K562 (cell line): ENCODE data around the gene SLC24A1. TPM values are rescaled to one million over a fixed set of nuclear protein-coding genes. Genes with fewer than 3 reads are reported as not detected.

Experiments
- ATAC-seq: fragments of 200-7000 bp; cut with Tn5 transposase; 3 replicates; pipeline ENCODE4 v1.9.1; 2020; ENCODE audit warnings: moderate library complexity
- BruUV-seq: library from RNA; stranded (reverse); fragments of 400-500 nt; replicated peaks from 2 replicates; lab custom pipeline; 2021; lab: Mats Ljungman, UMichigan
- CTCF ChIA-PET: fragments of 300-600 bp; formaldehyde crosslinking; extraction: SDS; loops from one replicate; lab custom pipeline; 2021; ENCODE audit warnings: low intra/inter-chr PET ratio; lab: Yijun Ruan, JAX
- POLR2A ChIA-PET: fragments of 300-600, 350-650 bp; sonication (Branson Sonifier 250); formaldehyde crosslinking; extraction: SDS; loops from one replicate; lab custom pipeline; 2021; ENCODE audit warnings: antibody characterized with exemption, inconsistent platforms; lab: Yijun Ruan, JAX
- DNase-seq, 4 experiments: peaks; one replicate each; pipeline versions ENCODE4 v3.0.0 to v3.0.0-alpha.2; 2011 to 2018; ENCODE audit warnings: low spot score in 3 of 4, mixed read lengths in 3 of 4; ENCODE audit errors: extremely low read depth in 1 of 4
- FAIRE-seq: peaks from 2 replicates; lab custom pipeline; 2011; peaks lifted over from hg19 to GRCh38; lab: Jason Lieb, UNC
- H2AFZ ChIP-seq: 2 replicates; pipeline ENCODE4 v1.6.0; 2011; ENCODE audit warnings: low read depth, low read length, control low read depth, inconsistent platforms
- H3K27ac ChIP-seq: fragments of 200-600 bp; 3 replicates; pipeline ENCODE4 v1.8.0; 2011; ENCODE audit warnings: low read depth, mild to moderate bottlenecking, control low read depth, inconsistent platforms, low read length, moderate library complexity, mixed read lengths; ENCODE audit errors: extremely low read depth
- H3K27me3 ChIP-seq, 2 experiments: fragments of 300-600 bp in 1 of 2; 2 replicates in 1 of 2; 3 replicates in 1 of 2; pipeline versions ENCODE4 v1.6.0 to v1.8.0; 2011; ENCODE audit warnings: inconsistent platforms in 2 of 2, low read length in 2 of 2, mild to moderate bottlenecking in 1 of 2, mixed read lengths in 1 of 2, moderate library complexity in 1 of 2; ENCODE audit not compliant: control insufficient read depth in 2 of 2, insufficient read depth in 2 of 2
- H3K36me3 ChIP-seq: fragments of 300-600 bp; 3 replicates; pipeline ENCODE4 v1.8.0; 2011; ENCODE audit warnings: mild to moderate bottlenecking, low read length, inconsistent platforms; ENCODE audit not compliant: control insufficient read depth, insufficient read depth
- H3K4me1 ChIP-seq, 2 experiments: fragments of 200-600 bp in 1 of 2; replicated peaks in 1 of 2; 2 replicates in 1 of 2; 3 replicates in 1 of 2; pipeline versions ENCODE4 v1.5.1 to v1.8.0; 2011; ENCODE audit warnings: inconsistent platforms in 2 of 2, low read length in 2 of 2, mild to moderate bottlenecking in 1 of 2, mixed read lengths in 1 of 2, moderate library complexity in 1 of 2; ENCODE audit not compliant: control insufficient read depth in 2 of 2, insufficient read depth in 2 of 2
- H3K4me2 ChIP-seq: 2 replicates; pipeline ENCODE4 v1.6.1; 2011; ENCODE audit warnings: low read length, control low read depth, inconsistent platforms, mixed read lengths; ENCODE audit not compliant: insufficient read depth
- H3K4me3 ChIP-seq: fragments of 200-600 bp; sonication (generic), shearing (Covaris generic); 2 replicates; pipeline ENCODE4 v1.5.1; 2016; ENCODE audit warnings: control low read depth, inconsistent platforms
- H3K79me2 ChIP-seq: fragments of 200-600 bp; 3 replicates; pipeline ENCODE4 v1.8.0; 2011; ENCODE audit warnings: low read length, inconsistent platforms; ENCODE audit not compliant: control insufficient read depth, insufficient read depth
- H3K9ac ChIP-seq, 2 experiments: 2 replicates each; pipeline versions ENCODE4 v1.6.0 to v1.6.1; 2011; ENCODE audit warnings: low read depth in 2 of 2, low read length in 2 of 2, control low read depth in 1 of 2, inconsistent platforms in 1 of 2, mild to moderate bottlenecking in 1 of 2, mixed read lengths in 1 of 2; ENCODE audit not compliant: insufficient read depth in 1 of 2
- H3K9me1 ChIP-seq: one replicate; pipeline ENCODE4 v1.6.0; 2011; ENCODE audit warnings: inconsistent platforms, mild to moderate bottlenecking, low read length, moderate library complexity; ENCODE audit not compliant: control insufficient read depth, insufficient read depth
- H3K9me3 ChIP-seq: replicated peaks from 2 replicates; pipeline ENCODE4 v1.5.1; 2011; ENCODE audit warnings: low read depth, low read length, inconsistent platforms; ENCODE audit not compliant: control insufficient read depth, insufficient read depth
- H4K20me1 ChIP-seq: replicated peaks from 2 replicates; pipeline ENCODE4 v1.6.1; 2011; ENCODE audit warnings: low read length, inconsistent platforms, mixed read lengths; ENCODE audit not compliant: control insufficient read depth, insufficient read depth
- BCL6 ChIP-seq: fragments of 250-450 bp; sonication (Bioruptor Pico); IDR thresholded peaks from 2 replicates; pipeline ENCODE4 v1.4.0; 2020
- ELF4 ChIP-seq: fragments of 450-650 bp; formaldehyde crosslinking; IDR thresholded peaks from 2 replicates; pipeline ENCODE4 v1.4.0; 2022; ENCODE audit warnings: missing genetic modification characterization
- HOXB6 ChIP-seq: fragments of 250-450 bp; sonication (Bioruptor Pico); IDR thresholded peaks from 2 replicates; pipeline ENCODE4 v1.5.1; 2022; ENCODE audit warnings: mild to moderate bottlenecking, borderline replicate concordance
- KDM4B ChIP-seq, 2 experiments: fragments of 450-650 bp in 1 of 2; sonication (generic) in 1 of 2; IDR thresholded peaks; 2 replicates each; pipeline ENCODE4 v1.6.1; 2016 to 2017; ENCODE audit warnings: borderline replicate concordance in 2 of 2, antibody characterized with exemption in 1 of 2, low read depth in 1 of 2, mild to moderate bottlenecking in 1 of 2
- MCM5 ChIP-seq: fragments of 450-650 bp; IDR thresholded peaks from 2 replicates; pipeline ENCODE4 v1.6.1; 2016; ENCODE audit warnings: low read depth
- MYBL2 ChIP-seq, 2 experiments: fragments of 450-650 bp in 1 of 2; sonication (generic) in 1 of 2; formaldehyde crosslinking in 1 of 2; IDR thresholded peaks; 2 replicates each; pipeline versions ENCODE4 v1.6.1 to v1.8.1; 2017 to 2022; ENCODE audit warnings: borderline replicate concordance in 1 of 2, inconsistent platforms in 1 of 2, low read depth in 1 of 2, mild to moderate bottlenecking in 1 of 2, missing genetic modification reagents in 1 of 2, moderate library complexity in 1 of 2
- NR3C1 ChIP-seq: sonication (generic); formaldehyde crosslinking; IDR thresholded peaks from 2 replicates; pipeline ENCODE4 v1.8.1; 2022; ENCODE audit warnings: missing genetic modification reagents
- TOE1 ChIP-seq, 2 experiments: fragments of 450-650 bp in 1 of 2; sonication (generic) in 1 of 2; formaldehyde crosslinking in 1 of 2; IDR thresholded peaks; 2 replicates each; pipeline versions ENCODE4 v1.7.1 to v1.8.0; 2016 to 2022; ENCODE audit warnings: borderline replicate concordance in 2 of 2, mild to moderate bottlenecking in 2 of 2, antibody characterized with exemption in 1 of 2, inconsistent platforms in 1 of 2, low read depth in 1 of 2, missing genetic modification reagents in 1 of 2, moderate library complexity in 1 of 2
- ZFP1 ChIP-seq: fragments of 450-650 bp; formaldehyde crosslinking; IDR thresholded peaks from 2 replicates; pipeline ENCODE4 v1.4.0; 2020; ENCODE audit warnings: mild to moderate bottlenecking, mixed read lengths
- ZNF175 ChIP-seq: fragments of 200-800 bp; sonication (Bioruptor generic); IDR thresholded peaks from 2 replicates; pipeline ENCODE4 v1.6.1; 2016; ENCODE audit warnings: low read depth, mild to moderate bottlenecking, missing genetic modification characterization, missing compliant biosample characterization
- ZNF764 ChIP-seq: fragments of 250-450 bp; sonication (Bioruptor Pico); IDR thresholded peaks from 2 replicates; pipeline ENCODE4 v1.4.0; 2020; ENCODE audit warnings: low read depth, mild to moderate bottlenecking, moderate library complexity
- WGBS: fragments of 100-300 bp; shearing (Covaris generic); methylation state at CpG from one replicate; pipeline ENCODE4 v1.1.6; 2016; ENCODE audit warnings: low coverage, mixed read lengths; ENCODE audit not compliant: insufficient coverage; ENCODE audit errors: missing lambda C conversion rate; 5-methylcytosine and 5-hydroxymethylcytosine counted together
- in situ Hi-C: fragments of 300-500 bp; cut with MboI; formaldehyde crosslinking; loops from 4 replicates; pipeline ENCODE4 v1.15.0; 2018; ENCODE audit warnings: inconsistent platforms, mixed read lengths
- intact Hi-C: fragments of 100-400 bp; cut with micrococcal nuclease; formaldehyde crosslinking; loops from 2 replicates; pipeline ENCODE4 v1.14.2; 2022
- polyA plus RNA-seq, 8 experiments: library from polyadenylated mRNA; depleted of rRNA in 4 of 8; stranded (reverse) in 5 of 8; unstranded in 3 of 8; fragments of >200 nt; fragmentation: Nextera tagmentation in 2 of 8; fragmentation: Illumina TruSeq in 1 of 8; extraction: Ambion mirVana in 2 of 8; extraction: Trizol in 1 of 8; gene quantifications; 2 replicates each; pipeline versions ENCODE4 v1.2.1 to v1.2.3, GENCODE V29; 2011 to 2014; ENCODE audit warnings: inconsistent platforms in 1 of 8, missing spikeins in 1 of 8
- total RNA-seq, 7 experiments: library from RNA; depleted of rRNA in 6 of 7; stranded (reverse); fragments of >200 nt in 6 of 7; fragmentation: Illumina TruSeq in 2 of 7; extraction: Trizol in 2 of 7; gene quantifications; 2 replicates each; pipeline versions ENCODE4 v1.2.1 to v1.2.3, GENCODE V29; 2011 to 2021; ENCODE audit warnings: low replicate concordance in 1 of 7
- TF ChIP-seq, protein P1 (sequence below): fragments of 250-450 bp; sonication (Bioruptor Pico); IDR thresholded peaks from 2 replicates; pipeline ENCODE4 v1.8.0; 2022; ENCODE audit warnings: moderate library complexity, mild to moderate bottlenecking, inconsistent platforms
- TF ChIP-seq, protein P2 (sequence below): conservative IDR thresholded peaks from 2 replicates; pipeline ENCODE4 v1.6.1; 2011; ENCODE audit warnings: low read depth, mild to moderate bottlenecking, low read length; ENCODE audit not compliant: control insufficient read depth
- TF ChIP-seq, protein P3 (sequence below): fragments of 250-450 bp; sonication (Bioruptor Pico); IDR thresholded peaks from 2 replicates; pipeline ENCODE4 v1.5.0; 2021; ENCODE audit warnings: mild to moderate bottlenecking, moderate library complexity

The SLC24A1 gene
- total and polyA plus RNA-seq, 9 of the 15 experiments (the other 6 are each of a cell fraction or from before 2014, with no cell fraction given): 3.1 to 8.2 (median 5.5) TPM

DNA sequence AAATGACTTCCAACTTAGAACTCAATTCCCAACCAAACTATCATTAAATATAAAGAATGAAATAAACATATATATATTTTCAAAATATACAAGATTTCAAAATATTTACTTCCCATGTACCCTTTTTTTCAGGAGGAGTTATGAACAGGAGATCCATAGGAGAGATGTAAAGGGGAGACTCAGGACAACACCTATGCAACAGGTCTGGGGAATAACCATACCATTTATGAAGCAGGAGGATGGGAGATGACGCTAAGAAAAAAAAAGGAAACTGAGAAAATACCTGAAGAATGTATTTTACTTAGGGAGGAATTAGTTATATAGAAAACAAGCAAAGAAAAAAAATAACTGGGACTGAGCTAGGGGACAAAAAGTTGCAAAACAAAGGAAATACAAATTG, 34.6 kb upstream of the SLC24A1 start:
- in situ Hi-C loops: no loop called here
- no peak overlapping the region for H3K27ac ChIP-seq
- H2AFZ ChIP-seq: no peak overlapping the region
- H3K9me3 ChIP-seq: no peaks in the 10 kb centered on the region
- POLR2A ChIA-PET: interaction anchor here (0.5 to 0.9 kb wide), 2 partner anchors 8 to 77 kb away, joined by 3 to 4 read pairs; no protein-coding TSS in a partner anchor
- H3K4me1 ChIP-seq: no peaks in the 10 kb centered on the region
- ATAC-seq (no peak), DNase-seq (no peak), FAIRE-seq (no peak)
- no TSS peak for BruUV-seq
- H3K79me2 ChIP-seq: no peaks in the 10 kb centered on the region
- H3K4me3 ChIP-seq: no peak overlapping the region
- intact Hi-C loops: no loop called here
- H3K9me1 ChIP-seq: no peaks in the 10 kb centered on the region
- CTCF ChIA-PET: no interaction called here
- H3K27me3 ChIP-seq: no peaks in the 10 kb centered on the region
- no peak overlapping the region for H3K9ac ChIP-seq
- H3K36me3 ChIP-seq: peaks cover 84% of the 10 kb centered on the region
- no peaks in the 10 kb centered on the region for H4K20me1 ChIP-seq
- no peak for TF ChIP-seq ZNF175 (CRISPR knock-in tag)
- TF ChIP-seq, protein P1, sequence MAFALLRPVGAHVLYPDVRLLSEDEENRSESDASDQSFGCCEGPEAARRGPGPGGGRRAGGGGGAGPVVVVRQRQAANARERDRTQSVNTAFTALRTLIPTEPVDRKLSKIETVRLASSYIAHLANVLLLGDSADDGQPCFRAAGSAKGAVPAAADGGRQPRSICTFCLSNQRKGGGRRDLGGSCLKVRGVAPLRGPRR (CRISPR knock-in tag): no peak
- TF ChIP-seq TOE1 (IDR thresholded peaks at IDR 0.05; ENCODE audit: borderline replicate concordance): no peak
- no peak for TF ChIP-seq TOE1 (CRISPR knock-in tag; IDR thresholded peaks at IDR 0.05; ENCODE audit: borderline replicate concordance, low read depth)
- TF ChIP-seq ELF4 (CRISPR knock-in tag): no peak
- TF ChIP-seq HOXB6 (CRISPR knock-in tag): no peak
- TF ChIP-seq NR3C1 (CRISPR knock-in tag): no peak
- no peak for TF ChIP-seq MCM5
- TF ChIP-seq, protein P2, sequence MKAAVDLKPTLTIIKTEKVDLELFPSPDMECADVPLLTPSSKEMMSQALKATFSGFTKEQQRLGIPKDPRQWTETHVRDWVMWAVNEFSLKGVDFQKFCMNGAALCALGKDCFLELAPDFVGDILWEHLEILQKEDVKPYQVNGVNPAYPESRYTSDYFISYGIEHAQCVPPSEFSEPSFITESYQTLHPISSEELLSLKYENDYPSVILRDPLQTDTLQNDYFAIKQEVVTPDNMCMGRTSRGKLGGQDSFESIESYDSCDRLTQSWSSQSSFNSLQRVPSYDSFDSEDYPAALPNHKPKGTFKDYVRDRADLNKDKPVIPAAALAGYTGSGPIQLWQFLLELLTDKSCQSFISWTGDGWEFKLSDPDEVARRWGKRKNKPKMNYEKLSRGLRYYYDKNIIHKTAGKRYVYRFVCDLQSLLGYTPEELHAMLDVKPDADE: no peak
- TF ChIP-seq KDM4B (IDR thresholded peaks at IDR 0.05; ENCODE audit: borderline replicate concordance in 2 of 2, low read depth in 1 of 2): no peak
- TF ChIP-seq BCL6 (CRISPR knock-in tag): no peak
- TF ChIP-seq ZFP1 (CRISPR knock-in tag): no peak
- TF ChIP-seq MYBL2 (IDR thresholded peaks at IDR 0.05; ENCODE audit: low read depth): no peak
- no peak for TF ChIP-seq MYBL2 (CRISPR knock-in tag; IDR thresholded peaks at IDR 0.05; ENCODE audit: borderline replicate concordance)
- no peak for TF ChIP-seq ZNF764
- TF ChIP-seq, protein P3, sequence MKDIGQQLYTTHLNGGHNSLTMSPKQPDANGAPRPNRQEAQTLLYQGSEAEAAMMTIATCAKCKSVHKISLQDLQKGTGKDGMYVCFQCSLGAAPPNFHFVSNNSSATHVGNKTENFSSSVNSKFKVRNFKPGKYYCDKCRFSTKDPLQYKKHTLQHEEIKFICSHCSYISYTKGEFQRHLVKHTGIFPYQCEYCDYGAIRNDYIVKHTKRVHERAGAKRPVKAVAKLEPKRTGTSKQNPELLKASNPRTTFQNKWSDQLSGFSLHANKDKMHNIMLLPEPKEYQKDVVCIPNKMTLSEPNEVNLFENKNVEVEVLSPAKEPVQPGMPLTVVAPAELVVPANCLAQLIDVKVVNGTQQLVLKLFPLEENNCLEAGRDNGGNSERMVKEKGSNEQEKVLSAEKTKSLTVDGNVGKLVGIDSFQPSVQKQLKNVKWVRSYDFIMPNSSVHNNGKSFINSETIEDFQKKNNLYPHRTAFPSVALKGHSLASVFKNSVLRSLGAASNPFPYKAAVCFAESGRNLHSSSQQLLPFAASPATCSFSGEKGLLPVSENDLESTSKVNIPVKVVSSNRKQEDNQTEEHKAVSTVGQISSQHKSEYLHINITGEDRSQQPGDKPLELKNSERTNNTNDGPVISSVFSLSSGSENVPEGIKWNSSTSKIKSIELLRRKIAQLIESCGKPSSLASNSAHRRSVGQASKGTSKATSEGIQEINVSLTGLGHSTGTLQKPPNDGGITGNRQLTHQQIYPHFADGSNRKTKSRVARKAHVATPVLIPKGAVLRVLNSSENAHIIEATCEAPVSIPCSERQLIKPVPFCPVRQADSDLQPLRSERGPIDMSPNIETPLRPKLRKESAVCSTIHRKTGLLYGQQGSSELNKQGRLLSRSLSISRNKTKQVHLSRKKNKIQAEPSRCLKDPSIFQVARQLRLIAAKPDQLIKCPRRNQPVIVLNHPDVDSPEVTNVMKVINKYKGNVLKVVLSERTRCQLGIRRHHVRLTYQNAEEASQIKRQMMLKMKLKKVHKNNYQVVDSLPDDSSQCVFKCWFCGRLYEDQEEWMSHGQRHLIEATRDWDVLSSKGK (CRISPR knock-in tag): no peak
- 100% methylated on average over 1 of the region's 1 CpG for WGBS
- H3K4me2 ChIP-seq: no peak overlapping the region
